HPDE6-E6E7 (cell line): ENCODE results near the gene MAD1L1.
"Not testable (repeated sequence)": the region's sequence is repeated elsewhere in the genome, so short reads cannot be mapped to it uniquely, and the experiment has no call there.

Experiments used
- DNase-seq: peaks from one replicate; pipeline ENCODE4 v3.0.0; 2011; ENCODE audit warnings: missing footprints; ENCODE audit errors: extremely low spot score

MAD1L1 gene

DNA sequence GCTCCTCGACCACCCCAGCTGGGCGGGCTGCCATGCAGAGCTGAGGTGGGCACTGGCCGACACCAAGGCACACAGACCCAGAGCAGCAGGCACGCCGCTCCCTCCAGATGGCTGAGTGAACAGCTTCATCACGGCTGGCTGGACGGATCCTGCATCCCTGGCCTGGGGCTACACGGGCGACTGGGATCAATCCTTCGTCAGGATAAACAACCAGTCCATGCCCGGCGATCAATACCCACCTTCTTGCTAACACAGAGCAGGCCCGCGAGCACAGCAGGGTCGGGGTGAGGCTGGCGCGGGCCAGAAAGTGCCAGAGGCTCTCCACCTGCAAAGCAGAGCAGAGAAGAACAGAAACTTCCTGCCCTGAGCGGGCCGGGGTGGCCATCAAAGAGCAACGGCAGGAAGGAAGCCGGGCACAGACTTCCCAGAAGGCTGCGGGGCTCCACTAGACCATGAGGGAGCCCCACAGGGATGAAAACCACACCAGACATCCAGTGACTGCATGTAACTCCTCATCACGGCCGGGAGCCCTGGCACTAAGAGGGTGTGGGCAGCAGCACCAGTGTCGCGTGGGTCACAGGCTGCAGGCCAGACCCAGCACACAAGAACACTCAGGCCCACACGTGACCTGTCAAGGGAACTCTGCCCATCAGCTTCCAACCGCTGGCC, 166.4 kb downstream of the MAD1L1 start:
- DNase-seq: no peak

DNA sequence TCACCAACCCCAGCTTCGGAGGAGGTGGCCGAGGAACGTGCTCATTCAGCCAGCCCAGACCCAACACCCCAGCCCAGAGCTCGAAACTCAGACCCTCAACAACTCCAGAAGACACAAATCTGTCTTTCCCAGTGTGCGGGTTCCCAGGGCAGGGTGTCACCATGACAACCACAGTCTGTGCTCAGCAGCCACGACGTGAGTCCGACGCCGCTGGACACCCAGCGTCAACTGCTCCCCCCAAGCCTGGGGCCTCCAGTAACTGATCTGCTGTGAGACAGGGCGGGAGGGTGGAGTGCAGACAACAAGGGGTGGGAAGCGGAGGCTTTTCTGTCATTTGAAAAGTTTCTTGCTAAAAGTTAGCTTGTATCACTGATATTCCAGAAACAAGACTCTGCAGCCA, 167.2 kb downstream of the MAD1L1 start:
- DNase-seq: no peak

DNA sequence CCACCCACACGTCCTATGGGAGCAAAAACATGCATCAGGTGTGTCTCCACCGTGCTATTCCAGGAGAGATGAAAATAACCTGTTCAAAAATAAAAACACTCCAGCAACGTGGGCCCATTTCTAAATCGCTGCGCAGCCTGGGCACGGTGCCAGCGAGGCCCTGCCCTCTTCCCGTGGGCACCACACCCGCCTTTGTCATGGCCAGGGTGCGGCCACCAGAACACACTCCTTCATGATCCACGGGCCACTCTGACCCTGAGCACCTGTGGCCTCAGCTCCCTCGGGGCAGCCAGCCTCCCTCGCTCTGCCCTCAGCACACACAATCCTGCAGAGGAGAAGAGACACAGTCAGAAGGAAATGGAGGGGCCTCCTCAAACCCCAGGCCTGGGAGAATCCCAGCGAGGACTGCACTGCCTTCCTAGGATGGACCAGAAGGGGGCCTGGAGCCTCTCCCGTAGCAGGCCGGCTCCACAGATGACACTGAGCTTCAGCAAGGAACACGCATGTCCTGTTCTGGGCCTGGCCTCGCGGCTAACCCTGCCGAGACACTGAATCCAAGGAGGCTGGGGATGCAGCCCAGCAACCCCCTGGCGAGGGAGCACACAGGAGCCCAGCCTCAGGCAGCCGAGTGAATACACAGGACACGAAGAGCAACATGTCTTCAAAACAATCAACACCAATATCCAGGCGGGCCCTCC, 169.0 kb downstream of the MAD1L1 start:
- DNase-seq: peak; percentile 19

DNA sequence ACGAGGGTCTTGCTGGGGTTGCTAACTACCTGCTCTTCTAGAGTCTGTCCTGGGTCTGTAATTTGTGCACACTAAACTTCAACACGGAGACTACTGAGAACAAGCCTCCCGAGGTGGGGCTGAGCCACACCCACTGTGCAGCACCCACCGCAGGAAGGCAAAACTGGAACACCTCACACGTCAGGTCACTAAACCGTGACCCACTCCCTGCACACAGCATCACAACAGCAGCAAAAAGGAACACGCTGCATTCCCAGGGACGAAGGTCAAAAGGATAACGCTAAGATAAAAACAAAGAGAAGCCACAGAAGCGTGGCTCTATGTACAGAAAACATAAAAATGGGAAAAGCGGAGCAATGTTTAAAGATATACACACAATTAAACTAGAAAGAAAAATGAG, 170.1 kb downstream of the MAD1L1 start:
- DNase-seq: no peak

DNA sequence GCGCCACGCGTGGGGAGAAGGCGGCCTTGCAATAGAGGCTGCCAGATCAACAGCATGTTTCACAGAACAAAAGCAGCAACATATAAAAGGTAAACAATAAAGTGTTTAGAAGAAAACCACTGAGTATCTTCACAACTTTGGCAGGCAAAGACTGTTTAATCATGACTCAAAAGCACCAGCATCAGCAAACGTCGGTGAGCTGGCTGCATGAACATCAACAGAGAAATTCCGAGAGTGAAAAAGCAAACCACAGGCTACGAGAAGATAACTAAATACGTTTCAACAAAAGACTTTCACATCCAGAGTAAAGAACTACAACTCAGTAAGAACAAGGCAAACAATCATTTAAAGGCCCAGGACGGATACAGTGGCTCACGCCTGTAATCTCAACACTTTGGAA, 172.0 kb downstream of the MAD1L1 start:
- DNase-seq: no peak

DNA sequence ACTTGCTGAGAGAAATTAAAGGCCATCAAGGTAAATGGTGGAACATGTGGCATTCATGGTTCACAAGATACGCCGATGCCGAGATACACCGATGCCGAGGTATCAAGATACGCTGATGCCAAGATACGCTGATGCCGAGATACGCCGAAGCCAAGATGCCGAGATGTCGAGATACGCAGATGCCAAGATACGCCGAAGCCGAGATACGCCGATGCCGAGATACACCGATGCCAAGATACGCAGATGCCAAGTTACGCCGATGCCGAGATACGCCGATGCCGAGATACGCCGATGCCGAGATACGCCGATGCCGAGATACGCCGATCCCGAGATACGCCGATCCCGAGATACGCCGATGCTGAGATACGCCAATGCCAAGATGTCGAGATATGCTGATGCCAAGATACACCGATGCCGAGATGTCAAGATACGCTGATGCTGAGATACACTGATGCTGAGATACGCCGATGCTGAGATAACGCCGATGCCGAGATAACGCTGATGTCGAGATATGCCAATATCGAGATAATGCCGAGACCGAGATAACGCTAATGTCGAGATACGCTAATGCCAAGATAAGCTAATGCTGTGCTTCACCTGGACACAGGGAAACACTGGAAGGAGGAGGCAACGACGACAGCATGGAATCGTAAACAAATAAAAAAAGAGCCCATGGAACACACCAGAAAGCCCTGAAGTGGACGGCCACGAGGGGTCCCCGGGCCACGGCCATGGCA, 172.6 kb downstream of the MAD1L1 start:
- no peak for DNase-seq

DNA sequence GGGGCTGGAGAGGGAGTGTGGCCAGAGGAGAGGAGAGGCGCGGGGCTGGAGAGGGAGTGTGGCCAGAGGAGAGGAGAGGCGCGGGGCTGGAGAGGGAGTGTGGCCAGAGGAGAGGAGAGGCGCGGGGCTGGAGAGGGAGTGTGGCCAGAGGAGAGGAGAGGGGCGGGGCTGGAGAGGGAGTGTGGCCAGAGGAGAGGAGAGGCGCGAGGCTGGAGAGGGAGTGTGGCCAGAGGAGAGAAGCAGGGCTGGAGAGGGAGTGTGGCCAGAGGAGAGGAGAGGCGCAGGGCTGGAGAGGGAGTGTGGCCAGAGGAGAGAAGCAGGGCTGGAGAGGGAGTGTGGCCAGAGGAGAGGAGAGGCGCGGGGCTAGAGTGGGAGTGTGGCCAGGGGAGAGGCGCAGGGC, 174.5 kb downstream of the MAD1L1 start:
- not testable (repeated sequence) for DNase-seq

DNA sequence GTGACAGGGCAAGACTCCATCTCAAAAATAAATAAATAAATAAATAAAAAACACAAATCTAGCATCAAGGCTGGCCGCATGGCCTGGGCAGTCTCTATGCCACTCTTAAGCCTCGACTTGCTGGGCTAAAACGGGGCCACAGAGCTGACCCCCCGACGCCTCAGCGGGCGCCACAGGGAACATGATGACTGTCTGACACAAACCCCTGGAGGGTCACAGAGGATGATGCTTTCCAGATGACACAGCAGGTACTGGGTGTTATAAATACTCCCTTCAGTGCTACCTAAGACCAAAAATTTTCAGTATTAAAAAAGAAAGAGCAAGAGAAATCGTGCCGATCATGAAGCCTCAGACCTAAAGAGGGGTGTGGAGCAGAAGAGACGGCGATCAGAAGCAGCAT, 176.8 kb downstream of the MAD1L1 start:
- DNase-seq: no peak

DNA sequence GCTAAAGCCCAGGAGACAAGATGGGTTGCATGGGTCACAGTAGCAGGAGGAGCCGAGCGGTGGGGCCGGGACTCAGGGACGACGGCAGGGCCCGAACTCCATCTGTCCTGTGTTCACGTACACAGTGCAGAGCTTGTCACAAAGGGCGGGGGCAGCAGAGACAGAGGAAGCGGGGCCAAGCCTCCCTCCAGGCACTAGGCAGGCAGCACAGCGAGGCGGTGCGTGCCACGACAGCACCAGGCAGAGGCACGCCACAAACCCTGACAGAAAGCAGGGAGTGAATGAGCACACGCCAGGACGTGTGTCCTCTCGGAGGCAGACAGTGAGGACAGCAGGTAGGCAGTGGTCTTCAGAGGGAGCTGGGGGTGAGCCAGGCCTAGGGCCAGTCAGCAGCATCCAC, 177.8 kb downstream of the MAD1L1 start:
- DNase-seq: no peak

DNA sequence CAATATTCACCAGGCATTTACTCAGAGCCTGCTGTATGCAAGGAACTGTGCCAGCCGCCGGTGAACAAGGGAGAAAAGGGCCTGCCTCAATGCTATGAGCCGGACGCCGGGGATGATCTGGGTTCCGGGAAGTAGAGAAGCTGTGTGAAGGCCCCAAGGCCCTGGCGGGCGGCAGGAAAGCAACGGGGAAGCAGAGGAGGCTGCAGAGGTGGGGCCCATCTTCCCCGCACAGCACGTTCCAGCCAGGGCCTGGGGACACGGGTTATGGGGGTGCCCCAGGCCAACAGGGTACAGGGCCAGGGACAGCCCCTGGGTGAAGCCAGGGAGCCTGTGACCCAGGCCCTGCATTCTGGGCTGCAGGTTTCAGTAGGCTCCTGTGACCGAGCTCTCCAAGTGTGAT, 179.3 kb downstream of the MAD1L1 start:
- DNase-seq: no peak

DNA sequence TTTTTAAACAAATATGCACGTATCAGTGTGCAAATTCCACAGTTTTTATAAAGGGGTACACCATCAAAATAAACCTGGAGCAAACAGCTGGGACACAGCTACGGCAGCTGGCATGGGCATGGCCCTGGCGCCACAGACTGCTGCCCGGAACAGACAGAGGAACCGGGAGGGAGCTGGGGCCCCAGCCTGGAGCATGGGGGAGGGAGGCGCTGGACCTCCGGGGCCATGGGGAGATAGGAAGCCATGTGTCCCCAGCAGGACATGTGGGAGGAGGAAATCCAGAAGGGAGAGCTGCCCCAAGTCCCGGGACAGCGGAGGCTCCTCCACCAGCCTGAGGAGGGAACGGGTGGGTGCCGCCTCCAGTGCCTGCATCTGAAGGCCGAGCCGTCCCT, 180.1 kb downstream of the MAD1L1 start:
- DNase-seq: no peak

DNA sequence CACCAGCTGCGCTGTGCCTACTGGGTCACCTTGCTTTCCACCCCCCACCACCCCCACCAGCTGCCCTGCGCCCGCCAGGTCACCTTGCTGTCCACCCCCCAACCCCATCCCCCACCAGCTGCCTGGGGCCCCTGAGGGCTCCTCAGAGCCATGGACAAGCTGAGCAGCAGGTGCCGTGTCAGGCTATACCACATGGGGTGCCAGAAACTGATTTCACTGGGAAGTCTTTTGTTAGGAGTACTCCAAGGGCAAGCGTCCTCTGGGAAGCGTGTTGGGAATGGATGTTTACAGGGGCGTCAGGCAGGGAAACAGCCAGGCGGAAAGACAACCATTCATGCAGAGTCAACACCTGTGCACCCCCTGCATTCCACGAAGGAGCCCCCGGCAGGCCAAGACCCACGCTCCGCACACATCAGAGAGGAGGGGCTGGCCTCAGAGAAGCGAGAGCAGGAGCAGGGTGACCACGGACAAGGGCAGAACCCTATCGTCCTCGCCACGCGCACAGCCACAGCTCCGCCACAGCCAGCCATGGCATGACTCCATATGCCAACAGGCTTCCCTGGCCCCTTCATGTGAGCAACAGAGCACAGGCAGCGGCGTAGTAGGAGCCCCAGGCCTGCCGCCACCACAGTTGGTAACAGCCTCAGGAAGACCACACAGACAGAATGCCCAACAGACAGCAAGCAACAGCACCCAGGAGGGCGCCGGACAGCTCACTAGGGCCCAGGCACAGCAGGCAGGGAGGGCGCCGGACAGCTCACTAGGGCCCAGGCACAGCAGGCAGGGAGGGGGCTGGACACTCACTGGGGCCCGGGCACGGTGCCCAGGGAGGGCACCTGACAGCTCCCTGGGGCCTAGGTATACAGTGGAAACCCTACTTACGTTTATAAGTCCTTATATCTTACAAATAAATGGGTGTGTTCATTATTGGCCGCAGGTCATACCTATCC, 180.8 kb downstream of the MAD1L1 start:
- no peak for DNase-seq

DNA sequence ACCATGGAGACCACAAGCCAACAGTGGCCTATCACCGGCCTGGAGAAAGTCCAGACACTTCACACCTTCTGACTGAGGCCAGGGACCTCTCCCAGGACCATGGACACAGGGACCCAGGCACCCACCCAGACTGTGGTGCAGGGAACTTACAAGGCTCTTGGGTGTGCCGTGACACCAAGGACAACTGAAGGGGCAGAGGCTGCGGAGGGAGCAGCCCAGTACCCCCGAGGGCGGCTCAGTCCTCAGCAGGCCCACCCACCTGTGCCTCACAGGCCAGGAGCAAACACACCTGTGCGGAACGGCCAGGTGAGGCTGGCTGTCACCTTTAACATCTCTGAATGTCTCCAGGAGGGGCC, 182.3 kb downstream of the MAD1L1 start:
- no peak for DNase-seq

DNA sequence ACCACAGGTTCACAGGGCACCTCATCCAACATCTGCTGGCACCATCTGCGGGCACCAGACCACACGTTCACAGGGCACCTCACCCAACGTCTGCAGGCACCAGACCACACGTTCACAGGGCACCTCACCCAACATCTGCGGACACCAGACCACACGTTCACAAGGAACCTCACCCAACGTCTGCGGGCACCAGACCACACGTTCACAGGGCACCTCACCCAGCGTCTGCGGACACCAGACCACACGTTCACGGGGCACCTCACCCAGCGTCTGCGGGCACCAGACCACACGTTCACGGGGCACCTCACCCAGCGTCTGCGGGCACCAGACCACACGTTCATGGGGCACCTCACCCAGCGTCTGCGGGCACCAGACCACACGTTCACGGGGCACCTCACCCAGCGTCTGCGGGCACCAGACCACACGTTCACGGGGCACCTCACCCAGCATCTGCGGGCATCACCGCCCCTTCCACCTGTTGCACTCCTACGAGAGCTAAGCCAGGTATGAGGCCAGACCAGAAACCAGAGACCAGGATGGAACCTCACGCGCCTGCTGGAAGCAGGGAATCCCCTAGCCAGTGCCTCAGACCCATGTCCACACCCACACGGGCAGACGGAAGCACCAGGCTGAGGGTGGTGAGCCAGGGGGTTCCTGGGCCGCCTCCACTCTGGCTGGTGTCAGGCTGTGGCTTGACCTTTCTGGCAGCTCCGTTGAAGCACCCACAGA, 182.8 kb downstream of the MAD1L1 start:
- DNase-seq: no peak

DNA sequence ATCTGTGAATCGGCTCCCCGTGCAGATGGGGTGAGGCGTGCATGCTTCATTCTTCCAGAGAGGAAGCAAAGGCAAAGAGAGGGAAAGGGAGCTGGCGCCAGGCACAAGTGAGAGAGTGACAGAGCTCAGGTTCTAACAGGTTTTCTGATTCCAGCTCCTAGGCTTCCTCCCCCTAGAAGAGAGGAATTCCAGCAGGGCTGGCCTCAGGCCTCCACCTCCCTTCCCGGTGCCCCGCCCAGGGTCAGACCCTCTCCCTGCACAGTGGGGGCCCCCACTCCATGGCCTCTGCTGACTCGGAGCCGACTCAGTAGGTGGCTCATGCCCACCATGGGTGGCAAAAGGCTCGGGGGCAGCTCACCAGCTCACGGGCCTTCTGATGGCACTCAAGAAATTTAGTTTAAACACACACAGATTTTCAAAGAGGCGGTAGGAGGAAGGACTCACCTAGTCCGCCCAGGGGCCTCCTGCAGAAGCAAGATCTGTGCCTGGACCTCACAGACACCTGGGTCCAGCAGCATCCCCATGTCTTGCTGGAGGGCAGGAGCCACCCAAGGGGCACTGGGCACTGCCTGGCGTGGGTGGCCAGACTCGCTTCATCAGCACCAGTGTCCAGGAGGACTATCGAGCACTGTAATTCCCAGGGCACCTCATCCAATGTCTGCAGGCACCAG, 183.5 kb downstream of the MAD1L1 start:
- no peak for DNase-seq

DNA sequence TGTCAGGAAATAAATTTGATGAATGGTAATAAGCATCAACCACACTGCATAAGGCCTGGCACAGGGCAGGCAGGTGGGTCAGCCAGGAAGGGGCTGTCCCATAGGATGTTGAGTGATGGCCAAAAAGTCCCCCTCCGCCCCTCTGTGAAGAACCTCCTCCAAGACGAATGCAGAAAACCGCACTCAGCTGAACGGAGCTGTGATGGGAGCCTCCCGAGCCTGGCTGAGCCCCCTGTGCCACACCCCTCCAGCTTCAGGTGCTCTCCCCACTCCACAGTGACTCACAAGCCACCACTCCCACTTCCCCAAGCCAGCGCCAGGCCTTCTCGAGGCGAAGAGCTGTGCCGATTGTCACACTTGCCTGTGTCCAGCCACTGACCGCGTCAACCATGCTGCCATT, 184.2 kb downstream of the MAD1L1 start:
- DNase-seq: no peak

DNA sequence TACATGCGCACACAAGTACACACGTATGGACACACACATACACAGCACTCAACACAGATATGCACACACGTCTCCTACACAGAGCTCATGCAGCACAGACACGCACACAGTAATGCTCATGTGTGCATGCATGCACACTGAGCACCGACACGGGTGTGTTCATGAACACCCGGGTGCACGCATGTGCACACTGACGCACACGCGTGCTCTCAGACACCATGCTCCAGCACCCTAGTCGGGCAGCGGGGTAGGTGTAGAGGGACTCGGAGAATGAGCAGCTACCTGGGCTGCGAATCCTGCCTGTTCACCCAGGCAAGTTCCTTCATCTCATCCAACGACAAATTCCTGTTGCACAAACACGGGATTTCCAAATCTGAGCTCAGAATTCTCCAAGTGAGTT, 184.7 kb downstream of the MAD1L1 start:
- no peak for DNase-seq

DNA sequence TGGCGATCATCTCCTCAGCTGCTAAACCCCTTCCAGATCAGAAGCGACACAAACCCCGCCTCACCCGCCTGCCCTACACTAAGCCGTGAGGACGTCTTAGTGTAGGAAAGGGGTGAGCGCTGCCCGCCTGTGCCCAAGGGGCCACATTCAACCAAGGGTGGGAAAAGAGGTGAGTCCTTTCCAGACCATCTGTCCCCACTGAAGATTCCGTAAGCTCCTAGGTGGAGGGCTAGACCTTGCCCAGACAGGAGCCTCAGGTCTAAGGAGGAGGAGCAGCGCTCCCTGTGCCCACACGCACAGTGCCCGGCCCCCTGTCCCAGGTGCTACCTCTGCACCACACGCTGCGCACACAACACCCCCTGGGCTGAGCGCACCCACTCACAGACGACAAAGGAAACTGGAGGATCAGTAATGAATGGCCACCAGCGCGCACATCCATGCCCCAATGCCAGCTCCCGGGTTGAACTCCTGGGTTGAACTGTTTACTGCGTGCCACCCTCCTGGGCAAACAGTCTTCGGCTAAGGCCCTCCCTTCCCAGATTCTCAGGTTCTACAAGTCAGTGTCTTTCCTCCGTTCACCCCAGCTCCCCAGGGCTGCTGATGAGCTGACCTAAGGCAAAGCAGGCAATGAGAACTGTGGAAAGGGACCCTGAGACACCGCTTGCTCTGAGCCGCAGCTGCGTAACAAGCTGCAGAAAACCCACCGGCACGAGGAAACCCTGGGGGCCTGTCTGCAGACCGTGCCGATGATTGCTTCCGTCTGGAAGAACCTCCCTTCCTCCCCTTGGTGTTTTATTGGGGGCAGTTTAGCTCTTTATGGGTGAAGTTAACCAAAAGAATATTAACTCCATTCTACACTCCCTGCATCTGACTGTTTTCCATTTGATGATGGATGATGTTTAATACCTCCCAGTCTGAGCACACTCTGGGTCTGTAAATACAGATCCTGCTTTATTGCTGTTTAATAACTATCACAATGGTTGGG, 185.9 kb downstream of the MAD1L1 start:
- no peak for DNase-seq

DNA sequence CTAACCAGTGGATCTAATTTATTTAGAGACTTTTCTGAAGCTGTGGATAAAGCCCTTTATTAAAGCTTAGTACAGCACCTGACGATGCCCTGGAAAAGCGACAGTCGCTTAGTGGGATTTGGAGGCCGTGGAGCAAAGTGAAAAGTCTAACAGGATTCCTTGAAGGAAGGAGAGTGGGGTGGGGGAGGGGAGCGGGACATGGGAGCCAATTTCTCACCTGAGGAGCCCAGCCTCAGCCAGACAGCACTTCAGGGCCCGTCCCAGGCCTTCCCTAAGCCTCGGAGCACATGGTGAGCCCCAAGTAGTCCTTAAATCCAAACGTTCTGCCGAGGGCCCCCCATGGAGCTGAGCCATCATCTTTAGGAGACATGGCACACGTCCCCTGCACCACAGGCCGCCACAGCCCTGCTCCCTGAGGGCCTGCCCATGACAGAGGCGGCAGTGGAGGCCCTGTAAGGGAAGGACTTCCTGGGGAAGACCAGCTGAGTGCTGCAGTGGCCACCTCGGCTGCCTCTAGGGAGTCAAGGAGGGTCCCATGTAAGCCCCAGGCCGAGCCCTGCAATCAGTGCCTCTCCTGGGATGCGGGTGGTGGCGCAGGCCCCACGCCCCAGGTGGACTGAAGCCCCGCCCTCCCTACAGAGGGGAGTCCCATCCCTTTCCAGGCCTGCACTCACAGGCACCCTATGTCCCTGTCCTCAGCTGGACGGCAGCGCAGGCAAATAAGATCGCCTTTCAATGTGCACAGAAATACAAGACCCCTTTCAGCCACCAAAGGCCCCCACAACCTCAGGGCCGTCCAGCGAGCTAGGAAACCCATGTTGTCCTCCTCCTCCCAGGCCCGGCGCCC, 187.0 kb downstream of the MAD1L1 start:
- DNase-seq: no peak
